BJ (cell line): ENCODE measurements around the gene TMEM79. TPM values are rescaled to one million over a fixed set of nuclear protein-coding genes. Genes with fewer than 3 reads are reported as not detected.
A peak's percentile ranks its signal among the peaks of the same experiment; 100 is the strongest.

Experiments used
- CTCF ChIA-PET: fragments of 350-600 bp; formaldehyde crosslinking; extraction: SDS; loops from one replicate; lab custom pipeline; 2021; ENCODE audit warnings: antibody characterized with exemption, inconsistent platforms; lab: Yijun Ruan, JAX
- POLR2A ChIA-PET: fragments of 300-600 bp; sonication (Branson Sonifier 250); formaldehyde crosslinking; extraction: SDS; loops from one replicate; lab custom pipeline; 2021; ENCODE audit warnings: antibody characterized with exemption; lab: Charles Lee
- DNase-seq: peaks from one replicate; pipeline ENCODE4 v3.0.0-alpha.2; 2011; ENCODE audit warnings: low read depth
- H3K27me3 ChIP-seq: 2 replicates; pipeline ENCODE4 v1.6.0; 2011; ENCODE audit warnings: low read length; ENCODE audit not compliant: control insufficient read depth, insufficient read depth
- H3K36me3 ChIP-seq: 2 replicates; pipeline ENCODE4 v1.5.1; 2011; ENCODE audit warnings: low read length; ENCODE audit not compliant: control insufficient read depth, insufficient read depth
- H3K4me3 ChIP-seq: 2 replicates; pipeline ENCODE4 v1.5.1; 2011; ENCODE audit warnings: low read depth, mild to moderate bottlenecking, control low read depth, low read length
- polyA plus RNA-seq: library from polyadenylated mRNA; depleted of rRNA; stranded (reverse); fragments of >200 nt; gene quantifications from 2 replicates; pipeline ENCODE4 v1.2.3, GENCODE V29; 2011
- TF ChIP-seq, protein P1 (sequence below): IDR thresholded peaks from 2 replicates; pipeline ENCODE4 v1.5.1; 2011; ENCODE audit warnings: low read depth, mild to moderate bottlenecking, control low read depth, inconsistent platforms, low read length, moderate library complexity; ENCODE audit not compliant: insufficient read depth

Gene TMEM79
- polyA plus RNA-seq, 1 experiment = 3.3 TPM

DNA sequence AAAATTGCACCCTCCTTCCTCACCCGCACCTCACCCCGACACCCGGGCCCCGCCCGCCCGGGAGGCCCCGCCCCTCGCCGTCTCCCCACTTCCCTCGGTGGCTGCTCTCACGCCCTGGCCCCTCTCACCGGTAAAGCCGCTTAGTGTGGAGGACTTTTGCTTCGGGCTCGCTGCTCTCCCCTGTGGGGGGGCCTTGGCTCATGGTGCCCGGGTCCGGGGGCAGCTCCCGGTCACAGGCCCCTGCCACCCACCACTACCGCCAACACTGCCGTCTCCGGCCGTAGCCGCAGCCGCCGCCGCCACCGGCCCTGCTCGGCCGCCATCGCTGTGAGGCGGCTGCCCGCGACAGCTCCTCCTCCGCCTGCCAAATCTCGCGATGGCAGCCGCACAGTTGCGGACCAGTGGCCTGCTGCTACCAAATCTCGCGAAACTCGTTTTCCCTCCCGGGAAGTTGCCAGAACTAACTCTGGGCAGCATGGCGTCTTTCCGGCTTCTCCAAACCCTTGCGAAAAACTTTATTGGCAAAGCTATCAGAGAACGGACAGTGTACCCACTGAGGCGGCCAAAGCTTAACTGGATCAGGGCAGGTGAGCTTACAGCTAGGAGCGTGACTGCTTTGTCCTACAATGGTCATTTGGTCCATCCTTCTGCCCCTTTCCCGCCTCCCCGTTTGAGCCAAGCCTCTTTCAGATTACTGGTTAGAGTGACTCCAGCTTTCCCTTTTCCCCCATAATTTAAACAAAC is 1.5 kb upstream of the TMEM79 start, which contains the start of gene SMG5:
Gene SMG5 (minus strand): TSS at position 347 of the 744 bp plus-strand sequence. CDS start 145 bp downstream, at position 202.
- ChIA-PET CTCF (interaction anchor here (0.6 to 1.6 kb wide), 8 partner anchors 9 to 183 kb away, joined by 3 to 7 read pairs (median 3); partner anchors contain the start of gene GLMP), POLR2A (interaction anchor here (0.6 to 1.2 kb wide), 3 partner anchors 20 to 70 kb away, joined by 3 to 5 read pairs (median 5); partner anchors contain the start of gene PMF1)
- TF ChIP-seq, protein P1, sequence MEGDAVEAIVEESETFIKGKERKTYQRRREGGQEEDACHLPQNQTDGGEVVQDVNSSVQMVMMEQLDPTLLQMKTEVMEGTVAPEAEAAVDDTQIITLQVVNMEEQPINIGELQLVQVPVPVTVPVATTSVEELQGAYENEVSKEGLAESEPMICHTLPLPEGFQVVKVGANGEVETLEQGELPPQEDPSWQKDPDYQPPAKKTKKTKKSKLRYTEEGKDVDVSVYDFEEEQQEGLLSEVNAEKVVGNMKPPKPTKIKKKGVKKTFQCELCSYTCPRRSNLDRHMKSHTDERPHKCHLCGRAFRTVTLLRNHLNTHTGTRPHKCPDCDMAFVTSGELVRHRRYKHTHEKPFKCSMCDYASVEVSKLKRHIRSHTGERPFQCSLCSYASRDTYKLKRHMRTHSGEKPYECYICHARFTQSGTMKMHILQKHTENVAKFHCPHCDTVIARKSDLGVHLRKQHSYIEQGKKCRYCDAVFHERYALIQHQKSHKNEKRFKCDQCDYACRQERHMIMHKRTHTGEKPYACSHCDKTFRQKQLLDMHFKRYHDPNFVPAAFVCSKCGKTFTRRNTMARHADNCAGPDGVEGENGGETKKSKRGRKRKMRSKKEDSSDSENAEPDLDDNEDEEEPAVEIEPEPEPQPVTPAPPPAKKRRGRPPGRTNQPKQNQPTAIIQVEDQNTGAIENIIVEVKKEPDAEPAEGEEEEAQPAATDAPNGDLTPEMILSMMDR = no peak
- DNase-seq = peak; percentile 87
- peaks cover 2% of the 10 kb centered on the region for H3K36me3 ChIP-seq
- H3K4me3 ChIP-seq = peak within 1 kb of the TSS; percentile 90
- H3K27me3 ChIP-seq = no peaks in the 10 kb centered on the region

DNA sequence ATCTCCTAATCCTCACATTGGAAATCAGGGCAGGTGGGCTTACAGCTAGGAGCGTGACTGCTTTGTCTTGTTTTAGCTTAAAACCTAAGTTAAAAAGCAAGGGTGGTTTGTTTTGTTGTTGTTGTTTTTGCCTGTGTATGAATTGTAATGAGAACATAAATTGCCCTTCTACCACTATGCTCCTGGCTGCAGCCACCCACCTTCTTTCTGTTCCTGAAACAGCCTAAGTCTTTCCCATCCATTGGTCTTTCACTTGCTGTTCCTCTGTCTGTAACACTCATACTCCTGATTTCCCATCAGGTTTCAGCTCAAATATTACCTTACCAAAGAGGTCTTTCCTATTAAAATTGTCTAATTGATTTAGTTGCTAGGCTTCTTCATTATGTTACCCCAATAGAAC is 604 bp upstream of the TMEM79 start:
- ChIA-PET CTCF (interaction anchor here (1.4 to 1.6 kb wide), 2 partner anchors 12 to 76 kb away, joined by 3 to 7 read pairs; partner anchors contain the start of gene GLMP), POLR2A (no interaction called here)
- H3K4me3 ChIP-seq = peak overlapping the region; percentile 90

DNA sequence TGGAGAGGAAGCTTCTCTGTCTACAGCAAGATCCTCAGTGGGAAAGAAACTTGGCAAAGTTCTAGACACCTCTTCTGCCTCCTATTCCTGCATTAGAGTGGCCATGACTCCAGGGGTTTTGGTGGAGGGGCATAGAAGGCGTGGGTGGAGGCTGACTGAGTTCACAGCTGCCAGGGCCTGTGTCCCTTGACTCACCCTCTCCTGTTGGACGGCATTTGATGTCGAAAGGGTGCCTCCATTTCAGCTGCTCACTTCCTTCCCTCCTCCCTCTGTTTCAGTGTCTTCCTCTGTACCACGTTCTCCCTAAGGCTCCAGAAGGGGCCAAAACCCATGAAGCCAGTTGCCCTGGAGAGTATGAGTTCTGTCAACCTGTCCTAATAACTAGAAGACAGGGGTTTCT is 632 bp downstream of the TMEM79 start:
- DNase-seq = no peak
- TF ChIP-seq, protein P1 = no peak
- POLR2A ChIA-PET = no interaction called here
- H3K4me3 ChIP-seq = no peak overlapping the region
- H3K36me3 ChIP-seq = peaks cover 1% of the 10 kb centered on the region
- H3K27me3 ChIP-seq = no peaks in the 10 kb centered on the region
- CTCF ChIA-PET = no interaction called here

More for the DNA sequence above, 604 bp upstream of the TMEM79 start:
- H3K36me3 ChIP-seq = no peaks in the 10 kb centered on the region; the same call in none of the 2 replicates
- TF ChIP-seq, protein P1 = no peak
- DNase-seq = no peak
- H3K27me3 ChIP-seq = no peaks in the 10 kb centered on the region

DNA sequence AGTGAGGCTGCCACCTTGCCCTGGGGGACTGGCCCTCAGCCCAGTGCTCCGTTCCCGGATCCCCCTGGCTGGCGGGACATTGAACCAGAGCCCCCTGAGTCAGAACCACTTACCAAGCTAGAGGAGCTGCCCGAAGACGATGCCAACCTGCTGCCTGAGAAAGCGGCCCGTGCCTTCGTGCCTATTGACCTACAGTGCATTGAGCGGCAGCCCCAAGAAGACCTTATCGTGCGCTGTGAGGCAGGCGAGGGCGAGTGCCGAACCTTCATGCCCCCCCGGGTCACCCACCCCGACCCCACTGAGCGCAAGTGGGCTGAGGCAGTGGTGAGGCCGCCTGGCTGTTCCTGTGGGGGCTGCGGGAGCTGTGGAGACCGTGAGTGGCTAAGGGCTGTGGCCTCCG is 1.3 kb downstream of the TMEM79 start:
- DNase-seq = no peak
- POLR2A ChIA-PET = no interaction called here
- Histone ChIP-seq H3K36me3 (peaks cover 1% of the 10 kb centered on the region), H3K4me3 (no peak overlapping the region), H3K27me3 (no peaks in the 10 kb centered on the region)
- CTCF ChIA-PET = interaction anchor here (0.6 kb wide), 1 partner anchor 165 kb away, joined by 3 read pairs; no protein-coding TSS in a partner anchor
- TF ChIP-seq, protein P1 = no peak

DNA sequence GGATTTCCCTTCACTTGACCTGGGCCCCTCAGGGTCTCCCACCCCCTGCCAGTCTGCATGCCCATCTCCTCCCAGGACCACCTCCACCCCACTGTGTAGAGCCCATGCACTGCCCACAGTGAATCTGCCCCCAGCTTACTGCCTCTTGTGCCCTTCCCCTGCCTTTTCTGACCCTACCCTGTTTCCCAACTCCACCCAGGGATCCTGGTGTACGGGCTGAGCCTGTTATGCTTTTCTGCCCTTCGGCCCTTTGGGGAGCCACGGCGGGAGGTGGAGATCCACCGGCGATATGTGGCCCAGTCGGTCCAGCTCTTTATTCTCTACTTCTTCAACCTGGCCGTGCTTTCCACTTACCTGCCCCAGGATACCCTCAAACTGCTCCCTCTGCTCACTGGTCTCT is 1.9 kb downstream of the TMEM79 start:
- CTCF ChIA-PET = interaction anchor here (0.6 to 1.3 kb wide), 4 partner anchors 70 to 166 kb away, joined by 3 read pairs; no protein-coding TSS in a partner anchor
- no peak for DNase-seq
- peaks cover 1% of the 10 kb centered on the region for H3K36me3 ChIP-seq
- TF ChIP-seq, protein P1 = no peak
- POLR2A ChIA-PET = no interaction called here
- H3K27me3 ChIP-seq = no peaks in the 10 kb centered on the region
- H3K4me3 ChIP-seq = no peak overlapping the region
